Smooth muscle cell (in vitro differentiated cells): ENCODE data around the gene WDR90. TPM values are rescaled to one million over a fixed set of nuclear protein-coding genes. Genes with fewer than 3 reads are reported as not detected.
A peak's percentile ranks its signal among the peaks of the same experiment; 100 is the strongest.
"Not testable (repeated sequence)": the region's sequence is repeated elsewhere in the genome, so short reads cannot be mapped to it uniquely, and the experiment has no call there.

Experiments used
- DNase-seq: peaks from one replicate; lab custom pipeline; 2025; ENCODE audit not compliant: unreplicated experiment; lab: John Stamatoyannopoulos, UW
- H2AFZ ChIP-seq: fragments of 200-600 bp; sonication (generic); 2 replicates; pipeline ENCODE4 v1.6.0; 2016; ENCODE audit warnings: antibody characterized with exemption, low read depth, mild to moderate bottlenecking
- H3F3A ChIP-seq: fragments of 200-600 bp; sonication (generic); 2 replicates; pipeline ENCODE4 v1.6.0; 2017; ENCODE audit warnings: antibody characterized with exemption, low read depth
- H3K27ac ChIP-seq: fragments of 200-600 bp; sonication (generic); 2 replicates; pipeline ENCODE4 v1.5.1; 2016; ENCODE audit warnings: low read depth, mild to moderate bottlenecking
- H3K27me3 ChIP-seq: fragments of 200-600 bp; sonication (generic); 2 replicates; pipeline ENCODE4 v1.6.1; 2016; ENCODE audit warnings: low read depth, mild to moderate bottlenecking
- H3K36me3 ChIP-seq: fragments of 200-600 bp; sonication (generic); 2 replicates; pipeline ENCODE4 v1.5.1; 2016; ENCODE audit warnings: low read depth
- H3K4me1 ChIP-seq: fragments of 200-600 bp; sonication (generic); 2 replicates; pipeline ENCODE4 v1.5.1; 2016; ENCODE audit warnings: low read depth
- H3K4me2 ChIP-seq: fragments of 200-600 bp; sonication (generic); 2 replicates; pipeline ENCODE4 v1.6.0; 2016; ENCODE audit warnings: mild to moderate bottlenecking
- H3K4me3 ChIP-seq: fragments of 200-600 bp; sonication (generic); 2 replicates; pipeline ENCODE4 v1.5.1; 2016; ENCODE audit warnings: mild to moderate bottlenecking
- H3K79me2 ChIP-seq: fragments of 200-600 bp; sonication (generic); 2 replicates; pipeline ENCODE4 v1.6.0; 2016; ENCODE audit warnings: low read depth, mild to moderate bottlenecking
- H3K9ac ChIP-seq: fragments of 200-600 bp; sonication (generic); 2 replicates; pipeline ENCODE4 v1.6.0; 2016; ENCODE audit warnings: low read depth
- H3K9me3 ChIP-seq: fragments of 200-600 bp; sonication (generic); replicated peaks from 2 replicates; pipeline ENCODE4 v1.5.1; 2016; ENCODE audit warnings: low read depth
- H4K20me1 ChIP-seq: fragments of 200-600 bp; sonication (generic); 2 replicates; pipeline ENCODE4 v1.6.0; 2016; ENCODE audit warnings: low read depth
- CTCF ChIP-seq: fragments of 200-600 bp; sonication (generic); IDR thresholded peaks from 2 replicates; pipeline ENCODE4 v1.5.1; 2017; ENCODE audit warnings: borderline replicate concordance, mild to moderate bottlenecking, antibody characterized with exemption; ENCODE audit not compliant: insufficient read depth, poor library complexity, severe bottlenecking
- whole genome bisulfite sequencing: methylation state at CpG from one replicate; pipeline ENCODE4 v1.1.7; 2016; ENCODE audit warnings: low lambda C conversion rate; 5-methylcytosine and 5-hydroxymethylcytosine counted together
- polyA plus RNA-seq: library from polyadenylated mRNA; unstranded; fragments of >200 nt; fragmentation: Nextera tagmentation; extraction: Ambion mirVana; gene quantifications from 2 replicates; pipeline ENCODE4 v1.2.1, GENCODE V29; 2016
- total RNA-seq: library from RNA; depleted of rRNA; stranded (reverse); fragments of >200 nt; gene quantifications from 2 replicates; pipeline ENCODE4 v1.2.3, GENCODE V29; 2014

Gene WDR90
- total and polyA plus RNA-seq, 2 experiments from 2014 or later = 8.4 to 10.4 TPM

- no peak for TF ChIP-seq CTCF
- Histone ChIP-seq H4K20me1 (no peaks in the 10 kb centered on the region), H2AFZ (no peak overlapping the region), H3K79me2 (no peaks in the 10 kb centered on the region), H3K36me3 (no peaks in the 10 kb centered on the region), H3K4me2 (no peak overlapping the region), H3K27ac (no peak overlapping the region), H3F3A (no peaks in the 10 kb centered on the region), H3K4me3 (no peak overlapping the region), H3K9me3 (no peaks in the 10 kb centered on the region), H3K4me1 (peaks cover 8% of the 10 kb centered on the region), H3K27me3 (peaks cover 35% of the 10 kb centered on the region), H3K9ac (no peak overlapping the region)
- WGBS = 88% methylated on average over 13 of the region's 21 CpGs
- DNase-seq = no peak
These were observed 61.4 kb downstream of the WDR90 start for GRCh38 chr16:710500-711075.

- Histone ChIP-seq H3K27ac (no peak overlapping the region), H3K36me3 (no peaks in the 10 kb centered on the region), H4K20me1 (peaks cover 4% of the 10 kb centered on the region), H3K4me1 (peaks cover 8% of the 10 kb centered on the region), H3K27me3 (peaks cover 33% of the 10 kb centered on the region), H3K4me3 (no peak overlapping the region), H3F3A (no peaks in the 10 kb centered on the region), H3K4me2 (no peak overlapping the region), H2AFZ (no peak overlapping the region), H3K79me2 (no peaks in the 10 kb centered on the region), H3K9me3 (no peaks in the 10 kb centered on the region), H3K9ac (no peak overlapping the region)
- DNase-seq = no peak
- 84% methylated on average over 12 of the region's 12 CpGs for WGBS
- no peak for TF ChIP-seq CTCF
These were observed 61.9 kb downstream of the WDR90 start for GRCh38 chr16:711084-711483.

DNA sequence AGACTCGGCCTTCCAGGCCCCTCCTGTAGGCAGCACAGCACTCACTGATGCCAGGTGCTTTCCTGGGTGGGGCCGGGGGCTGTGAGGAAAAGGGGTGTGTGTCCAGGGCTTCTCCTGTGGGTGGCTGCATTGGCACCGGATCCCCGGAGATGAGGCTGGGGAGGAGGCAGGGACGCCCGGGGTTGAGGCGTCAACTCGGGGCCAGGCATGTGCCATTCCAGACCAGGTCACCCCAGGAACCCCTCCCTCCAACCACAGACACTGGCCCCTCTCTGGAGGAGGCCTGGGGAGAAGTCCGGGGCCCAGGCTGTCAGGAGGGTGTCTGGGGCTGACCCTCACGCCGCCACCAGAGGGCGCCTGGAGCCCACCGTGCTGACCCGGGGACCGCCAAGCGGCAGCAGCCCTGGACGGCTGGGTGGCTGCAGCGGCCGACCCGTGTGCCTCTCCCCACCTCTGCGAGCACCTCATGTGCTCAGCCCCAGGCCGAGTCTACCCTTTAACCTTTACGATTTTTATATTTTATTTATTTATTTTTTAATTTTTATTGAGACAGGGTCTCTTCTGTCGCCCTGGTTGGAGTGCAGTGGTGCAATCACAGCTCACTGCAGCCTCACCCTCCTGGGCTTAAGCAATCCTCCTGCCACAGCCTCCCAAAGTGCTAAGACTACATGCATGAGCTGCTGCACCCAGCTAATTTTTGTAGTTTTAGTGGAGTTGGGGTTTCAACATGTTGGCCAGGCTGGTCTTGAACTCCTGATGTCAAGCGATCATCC lies 62.6 kb downstream of the WDR90 start:
- TF ChIP-seq CTCF = peak; percentile 95
- 21% methylated on average over 25 of the region's 25 CpGs for WGBS
- Histone ChIP-seq H2AFZ (no peak overlapping the region), H3F3A (no peaks in the 10 kb centered on the region), H3K79me2 (no peaks in the 10 kb centered on the region), H3K27ac (no peak overlapping the region), H3K9me3 (no peaks in the 10 kb centered on the region), H3K27me3 (peaks cover 26% of the 10 kb centered on the region), H4K20me1 (peaks cover 8% of the 10 kb centered on the region), H3K4me3 (no peak overlapping the region), H3K36me3 (no peaks in the 10 kb centered on the region), H3K9ac (no peak overlapping the region), H3K4me2 (no peak overlapping the region), H3K4me1 (peaks cover 13% of the 10 kb centered on the region)
- DNase-seq = peak; percentile 32

- WGBS = 41% methylated on average over 13 of the region's 13 CpGs
- not testable (repeated sequence) for H3K9me3 ChIP-seq, H3K4me2 ChIP-seq, DNase-seq, H3F3A ChIP-seq, H3K4me3 ChIP-seq, H3K36me3 ChIP-seq, H2AFZ ChIP-seq, H4K20me1 ChIP-seq, H3K27ac ChIP-seq, H3K79me2 ChIP-seq, H3K9ac ChIP-seq
- H3K4me1 ChIP-seq = peaks cover 14% of the 10 kb centered on the region
- peaks cover 18% of the 10 kb centered on the region for H3K27me3 ChIP-seq
- TF ChIP-seq CTCF = peak; percentile 60
These were observed 63.6 kb downstream of the WDR90 start for GRCh38 chr16:712740-713250.
